ENCODE measurements around the gene KLHL35. TPM values are rescaled to one million over a fixed set of nuclear protein-coding genes. Genes with fewer than 3 reads are reported as not detected.

Gene KLHL35
- total RNA-seq, 1 experiment from 2014 or later = 1.3 TPM

GRCh38 chr11:75376175-75376574 lies 56.8 kb downstream of the KLHL35 start:
- Mint-ChIP-seq H3K27ac (ENCODE audit: unreplicated experiment) (no peak overlapping the region), H3K9me3 (ENCODE audit: low read depth, unreplicated experiment) (no peaks in the 10 kb centered on the region), H3K4me1 (ENCODE audit: low read depth, unreplicated experiment) (peaks cover 25% of the 10 kb centered on the region), H3K36me3 (ENCODE audit: insufficient read depth, unreplicated experiment) (no peaks in the 10 kb centered on the region), H3K27me3 (ENCODE audit: unreplicated experiment) (no peaks in the 10 kb centered on the region), H3K4me3 (ENCODE audit: low read depth, unreplicated experiment) (no peak overlapping the region)
- TF ChIP-seq CTCF (IDR thresholded peaks at IDR 0.05; ENCODE audit: unreplicated experiment) = no peak
- intact Hi-C loops (cut with micrococcal nuclease; ENCODE audit: unreplicated experiment) = no loop called here
- DNase-seq = no peak
- CTCF ChIA-PET = no interaction called here
- BruUV-seq (replicated peaks) = no TSS peak

GRCh38 chr11:75375626-75376025 lies 57.4 kb downstream of the KLHL35 start:
- Mint-ChIP-seq H3K9me3 (ENCODE audit: low read depth, unreplicated experiment) (no peaks in the 10 kb centered on the region), H3K27me3 (ENCODE audit: unreplicated experiment) (no peaks in the 10 kb centered on the region), H3K27ac (ENCODE audit: unreplicated experiment) (no peak overlapping the region), H3K4me3 (ENCODE audit: low read depth, unreplicated experiment) (no peak overlapping the region), H3K4me1 (ENCODE audit: low read depth, unreplicated experiment) (peaks cover 20% of the 10 kb centered on the region), H3K36me3 (ENCODE audit: insufficient read depth, unreplicated experiment) (no peaks in the 10 kb centered on the region)
- CTCF ChIA-PET = no interaction called here
- no TSS peak for BruUV-seq (replicated peaks)
- no peak for DNase-seq
- intact Hi-C loops (cut with micrococcal nuclease; ENCODE audit: unreplicated experiment) = no loop called here
- TF ChIP-seq CTCF (IDR thresholded peaks at IDR 0.05; ENCODE audit: unreplicated experiment) = no peak

- H3K36me3 Mint-ChIP-seq (ENCODE audit: insufficient read depth, unreplicated experiment) = no peaks in the 10 kb centered on the region
- no peak for DNase-seq
- peaks cover 15% of the 10 kb centered on the region for H3K4me1 Mint-ChIP-seq (ENCODE audit: low read depth, unreplicated experiment)
- no peaks in the 10 kb centered on the region for H3K27me3 Mint-ChIP-seq (ENCODE audit: unreplicated experiment)
- H3K4me3 Mint-ChIP-seq (ENCODE audit: low read depth, unreplicated experiment) = no peak overlapping the region
- intact Hi-C loops (cut with micrococcal nuclease; ENCODE audit: unreplicated experiment) = no loop called here
- BruUV-seq (replicated peaks) = no TSS peak
- CTCF ChIA-PET = no interaction called here
- H3K9me3 Mint-ChIP-seq (ENCODE audit: low read depth, unreplicated experiment) = no peaks in the 10 kb centered on the region
- no peak overlapping the region for H3K27ac Mint-ChIP-seq (ENCODE audit: unreplicated experiment)
- no peak for TF ChIP-seq CTCF (IDR thresholded peaks at IDR 0.05; ENCODE audit: unreplicated experiment)
These were observed 58.4 kb downstream of the KLHL35 start for GRCh38 chr11:75374646-75375045.

GRCh38 chr11:75373201-75373600 lies 59.8 kb downstream of the KLHL35 start:
- DNase-seq = no peak
- intact Hi-C loops (cut with micrococcal nuclease; ENCODE audit: unreplicated experiment) = no loop called here
- CTCF ChIA-PET = interaction anchor here (0.6 to 1.5 kb wide), 7 partner anchors 16 to 737 kb away, joined by 3 to 5 read pairs (median 3); no protein-coding TSS in a partner anchor
- H3K36me3 Mint-ChIP-seq (ENCODE audit: insufficient read depth, unreplicated experiment) = no peaks in the 10 kb centered on the region
- BruUV-seq (replicated peaks) = no TSS peak
- no peak overlapping the region for H3K27ac Mint-ChIP-seq (ENCODE audit: unreplicated experiment)
- H3K27me3 Mint-ChIP-seq (ENCODE audit: unreplicated experiment) = no peaks in the 10 kb centered on the region
- peaks cover 15% of the 10 kb centered on the region for H3K4me1 Mint-ChIP-seq (ENCODE audit: low read depth, unreplicated experiment)
- no peaks in the 10 kb centered on the region for H3K9me3 Mint-ChIP-seq (ENCODE audit: low read depth, unreplicated experiment)
- no peak overlapping the region for H3K4me3 Mint-ChIP-seq (ENCODE audit: low read depth, unreplicated experiment)
- TF ChIP-seq CTCF (IDR thresholded peaks at IDR 0.05; ENCODE audit: unreplicated experiment) = no peak

Other genes with a start within 250 kb of the KLHL35 start
- gene TPBGL, start 192.4 kb downstream of the KLHL35 start, total RNA-seq (2022) = not detected in 2 replicates
- 8.7 and 12.8 TPM in 2 replicates for gene ARRB1, start 81.5 kb downstream of the KLHL35 start, total RNA-seq (2022)
- gene RPS3, start 33.7 kb downstream of the KLHL35 start, total RNA-seq (2022) = 1,650 and 1,749 TPM in 2 replicates
- 7.0 and 7.4 TPM in 2 replicates for gene GDPD5, start 92.7 kb upstream of the KLHL35 start, total RNA-seq (2022)
- 58.8 and 80.0 TPM in 2 replicates for gene SERPINH1, start 129.1 kb upstream of the KLHL35 start, total RNA-seq (2022)
- gene MAP6, start 235.8 kb upstream of the KLHL35 start, total RNA-seq (2022) = not detected in 2 replicates

Data from Calu3 (cell line).